A549 (cell line): ENCODE data around the gene HABP2. TPM values are rescaled to one million over a fixed set of nuclear protein-coding genes. Genes with fewer than 3 reads are reported as not detected.
A peak's percentile ranks its signal among the peaks of the same experiment; 100 is the strongest.

Source experiments
- ATAC-seq, 2 experiments: fragments of 200-7000 bp in 1 of 2; fragments of >200 bp in 1 of 2; cut with Nextera tagmentation in 1 of 2; cut with Tn5 transposase in 1 of 2; 3 replicates each; pipeline versions ENCODE4 v1.8.0 to v1.9.1; 2018 to 2020; ENCODE audit warnings: mild to moderate bottlenecking in 1 of 2, moderate library complexity in 1 of 2
- CTCF ChIA-PET: fragments of 300-600 bp; sonication (Branson Sonifier 250); formaldehyde crosslinking; extraction: SDS; loops from one replicate; lab custom pipeline; 2021; ENCODE audit warnings: antibody characterized with exemption, inconsistent platforms; lab: Yijun Ruan, JAX
- POLR2A ChIA-PET: fragments of 350-600 bp; formaldehyde crosslinking; extraction: SDS; loops from one replicate; lab custom pipeline; 2021; ENCODE audit warnings: antibody characterized with exemption, inconsistent platforms; lab: Yijun Ruan, JAX
- DNase-seq, 2 experiments: peaks; one replicate each; pipeline versions ENCODE4 v3.0.0 to v3.0.0-alpha.2; 2011 to 2016; ENCODE audit warnings: low read depth in 1 of 2, low spot score in 1 of 2
- FAIRE-seq: peaks from 2 replicates; lab custom pipeline; 2011; peaks lifted over from hg19 to GRCh38; lab: Jason Lieb, UNC
- H3K27ac ChIP-seq, 2 experiments: fragments of >200 bp; sonication (Bioruptor Twin); formaldehyde crosslinking; 3 replicates each; pipeline ENCODE4 v1.5.1; 2016 to 2017
- H3K4me1 ChIP-seq: fragments of >200 bp; sonication (Bioruptor Twin); formaldehyde crosslinking; 3 replicates; pipeline ENCODE4 v1.6.1; 2016
- H3K4me2 ChIP-seq: fragments of >200 bp; sonication (Bioruptor Twin); formaldehyde crosslinking; 3 replicates; pipeline ENCODE4 v1.6.1; 2016
- H3K4me3 ChIP-seq: fragments of >200 bp; sonication (Bioruptor Twin); formaldehyde crosslinking; 3 replicates; pipeline ENCODE4 v1.5.1; 2016
- H3K9me3 ChIP-seq: fragments of >200 bp; sonication (Bioruptor Twin); formaldehyde crosslinking; 3 replicates; pipeline ENCODE4 v1.6.1; 2016
- CBX2 ChIP-seq: fragments of 200-600 bp; sonication (generic); IDR thresholded peaks from 2 replicates; pipeline ENCODE4 v1.6.1; 2016; ENCODE audit warnings: low read depth, mild to moderate bottlenecking, borderline replicate concordance
- CHD2 ChIP-seq: fragments of 150-350 bp; IDR thresholded peaks from 2 replicates; pipeline ENCODE4 v1.6.1; 2014; ENCODE audit warnings: low read length; ENCODE audit not compliant: partially characterized antibody
- EHF ChIP-seq: fragments of 250-450 bp; sonication (Bioruptor Pico); IDR thresholded peaks from 2 replicates; pipeline ENCODE4 v1.5.0; 2020; ENCODE audit warnings: mild to moderate bottlenecking
- EHMT2 ChIP-seq: fragments of 200-600 bp; sonication (generic); IDR thresholded peaks from 2 replicates; pipeline ENCODE4 v1.6.1; 2016; ENCODE audit warnings: antibody characterized with exemption, low read depth, mild to moderate bottlenecking, moderate library complexity
- EP300 ChIP-seq, 2 experiments: fragments of >200 bp; sonication (Bioruptor Twin); formaldehyde crosslinking; IDR thresholded peaks; 2 replicates in 1 of 2; 3 replicates in 1 of 2; pipeline ENCODE4 v1.6.1; 2016 to 2017
- FOSB ChIP-seq: fragments of 250-450 bp; sonication (Bioruptor Pico); IDR thresholded peaks from 2 replicates; pipeline ENCODE4 v1.5.0; 2020; ENCODE audit warnings: mild to moderate bottlenecking, moderate library complexity
- FOSL2 ChIP-seq, 2 experiments: fragments of 450-650 bp in 1 of 2; fragments of >200 bp in 1 of 2; sonication (Bioruptor Twin) in 1 of 2; formaldehyde crosslinking; IDR thresholded peaks; 2 replicates each; pipeline versions ENCODE4 v1.5.0 to v1.6.1; 2016 to 2020; ENCODE audit warnings: mild to moderate bottlenecking in 1 of 2, moderate library complexity in 1 of 2
- FOXS1 ChIP-seq: fragments of 250-450 bp; sonication (Bioruptor Pico); IDR thresholded peaks from 2 replicates; pipeline ENCODE4 v1.5.0; 2020; ENCODE audit warnings: mild to moderate bottlenecking, moderate library complexity
- HDAC2 ChIP-seq: fragments of 200-600 bp; sonication (generic); IDR thresholded peaks from 2 replicates; pipeline ENCODE4 v1.6.1; 2016
- HEYL ChIP-seq: fragments of 250-450 bp; sonication (Bioruptor Pico); IDR thresholded peaks from 2 replicates; pipeline ENCODE4 v1.8.0; 2021; ENCODE audit warnings: mild to moderate bottlenecking, moderate library complexity
- HOXB13 ChIP-seq: fragments of 250-450 bp; sonication (Bioruptor Pico); IDR thresholded peaks from 2 replicates; pipeline ENCODE4 v1.5.0; 2020; ENCODE audit warnings: low read depth, mild to moderate bottlenecking, moderate library complexity
- JUN ChIP-seq, 2 experiments: fragments of >200 bp; sonication (Bioruptor Twin); formaldehyde crosslinking; IDR thresholded peaks; 2 replicates in 1 of 2; 3 replicates in 1 of 2; pipeline ENCODE4 v1.6.1; 2016 to 2017
- KDM1A ChIP-seq: fragments of 200-600 bp; sonication (generic); IDR thresholded peaks from 2 replicates; pipeline ENCODE4 v1.6.1; 2016; ENCODE audit warnings: low read depth, mild to moderate bottlenecking
- MYC ChIP-seq: IDR thresholded peaks from 2 replicates; pipeline ENCODE4 v1.6.1; 2012; ENCODE audit warnings: mild to moderate bottlenecking, inconsistent platforms, low read length, improper control_type of control experiment, borderline replicate concordance
- NFE2L2 ChIP-seq: fragments of 150-350 bp; conservative IDR thresholded peaks from 2 replicates; pipeline ENCODE4 v1.6.1; 2014; ENCODE audit warnings: low read length
- NR3C1 ChIP-seq: fragments of >200 bp; sonication (Bioruptor Twin); formaldehyde crosslinking; IDR thresholded peaks from 3 replicates; pipeline ENCODE4 v1.6.1; 2017
- POLR2AphosphoS2 ChIP-seq: conservative IDR thresholded peaks from 2 replicates; pipeline ENCODE4 v1.6.1; 2012; ENCODE audit warnings: low read length, improper control_type of control experiment, inconsistent platforms
- RNF2 ChIP-seq: fragments of 200-600 bp; sonication (generic); IDR thresholded peaks from 2 replicates; pipeline ENCODE4 v1.6.1; 2016; ENCODE audit warnings: low read depth, mild to moderate bottlenecking, antibody characterized with exemption, moderate library complexity, borderline replicate concordance
- TFCP2L1 ChIP-seq: fragments of 250-450 bp; sonication (Bioruptor Pico); IDR thresholded peaks from 2 replicates; pipeline ENCODE4 v1.5.0; 2021; ENCODE audit warnings: mild to moderate bottlenecking
- ZNF302 ChIP-seq: fragments of 250-450 bp; sonication (Bioruptor Pico); IDR thresholded peaks from 2 replicates; pipeline ENCODE4 v1.9.0; 2021; ENCODE audit warnings: inconsistent platforms, mild to moderate bottlenecking, moderate library complexity
- ZSCAN20 ChIP-seq: fragments of 250-450 bp; sonication (Bioruptor Pico); IDR thresholded peaks from 2 replicates; pipeline ENCODE4 v1.8.0; 2022; ENCODE audit warnings: mild to moderate bottlenecking, moderate library complexity
- WGBS: methylation state at CpG from one replicate; pipeline ENCODE4 v1.1.6; 2017; ENCODE audit errors: missing lambda C conversion rate; 5-methylcytosine and 5-hydroxymethylcytosine counted together
- polyA plus RNA-seq, 4 experiments: library from polyadenylated mRNA; depleted of rRNA in 3 of 4; stranded (reverse); fragments of >200 nt; fragmentation: RNase III in 1 of 4; extraction: RNeasy Plus Mini Kit Qiagen cat#74134 plus additional on column Dnase treatment in 1 of 4; gene quantifications; 2 replicates in 3 of 4; 3 replicates in 1 of 4; pipeline ENCODE4 v1.2.3, GENCODE V29; 2011 to 2017
- TF ChIP-seq, protein P1 (sequence below): fragments of 250-450 bp; sonication (Bioruptor Pico); IDR thresholded peaks from 2 replicates; pipeline ENCODE4 v1.5.0; 2020; ENCODE audit warnings: low read depth, mild to moderate bottlenecking, moderate library complexity
- TF ChIP-seq, protein P2 (sequence below): fragments of >200 bp; sonication (Bioruptor Twin); formaldehyde crosslinking; IDR thresholded peaks from 3 replicates; pipeline ENCODE4 v1.6.1; 2016

The HABP2 gene
- polyA plus RNA-seq, 2 of the 4 experiments (the other 2 are of a cell fraction), result 0.17 to 0.97 TPM

DNA sequence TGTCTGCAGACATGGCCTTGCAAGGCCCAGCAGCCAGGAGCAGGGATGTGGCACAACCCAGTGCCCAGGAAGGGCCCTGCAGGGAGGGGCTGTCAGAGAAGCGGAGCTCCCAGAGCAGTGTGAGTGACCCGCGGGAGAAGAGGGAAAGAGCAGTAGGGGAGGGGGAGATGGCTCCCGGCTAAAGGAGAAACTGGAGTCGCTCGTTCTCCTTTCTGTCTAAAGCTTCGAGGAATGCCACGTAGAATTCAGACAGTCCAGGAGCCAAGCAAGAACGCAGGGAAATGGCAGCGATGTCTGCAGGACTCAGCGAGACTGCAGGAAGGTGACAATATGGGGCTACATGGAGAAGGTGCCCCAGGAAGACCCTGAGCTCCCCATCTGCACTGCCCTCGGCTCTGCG is 22.4 kb upstream of the HABP2 start:
- ChIA-PET POLR2A (no interaction called here), CTCF (interaction anchor here (1.2 to 2.4 kb wide), 2 partner anchors 10 to 1058 kb away, joined by 4 to 14 read pairs; no protein-coding TSS in a partner anchor)
- no peak for TF ChIP-seq ZSCAN20 (CRISPR knock-in tag)
- no peak for TF ChIP-seq ZNF302
- TF ChIP-seq EP300 (IDR thresholded peaks at IDR 0.05), result no peak
- TF ChIP-seq CHD2, result no peak
- TF ChIP-seq HDAC2, result no peak
- TF ChIP-seq RNF2, result no peak
- TF ChIP-seq FOXS1 (CRISPR knock-in tag), result no peak
- no peak for TF ChIP-seq NFE2L2
- TF ChIP-seq, protein P1, sequence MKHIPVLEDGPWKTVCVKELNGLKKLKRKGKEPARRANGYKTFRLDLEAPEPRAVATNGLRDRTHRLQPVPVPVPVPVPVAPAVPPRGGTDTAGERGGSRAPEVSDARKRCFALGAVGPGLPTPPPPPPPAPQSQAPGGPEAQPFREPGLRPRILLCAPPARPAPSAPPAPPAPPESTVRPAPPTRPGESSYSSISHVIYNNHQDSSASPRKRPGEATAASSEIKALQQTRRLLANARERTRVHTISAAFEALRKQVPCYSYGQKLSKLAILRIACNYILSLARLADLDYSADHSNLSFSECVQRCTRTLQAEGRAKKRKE (CRISPR knock-in tag), result no peak
- WGBS, result 76% methylated on average over 13 of the region's 13 CpGs
- DNase-seq (no peak), FAIRE-seq (no peak), ATAC-seq (no peak)
- no peak overlapping the region for H3K4me3 ChIP-seq
- H3K9me3 ChIP-seq, result no peaks in the 10 kb centered on the region
- H3K27ac ChIP-seq, result no peak overlapping the region
- H3K4me1 ChIP-seq, result no peaks in the 10 kb centered on the region
- no peak overlapping the region for H3K4me2 ChIP-seq

DNA sequence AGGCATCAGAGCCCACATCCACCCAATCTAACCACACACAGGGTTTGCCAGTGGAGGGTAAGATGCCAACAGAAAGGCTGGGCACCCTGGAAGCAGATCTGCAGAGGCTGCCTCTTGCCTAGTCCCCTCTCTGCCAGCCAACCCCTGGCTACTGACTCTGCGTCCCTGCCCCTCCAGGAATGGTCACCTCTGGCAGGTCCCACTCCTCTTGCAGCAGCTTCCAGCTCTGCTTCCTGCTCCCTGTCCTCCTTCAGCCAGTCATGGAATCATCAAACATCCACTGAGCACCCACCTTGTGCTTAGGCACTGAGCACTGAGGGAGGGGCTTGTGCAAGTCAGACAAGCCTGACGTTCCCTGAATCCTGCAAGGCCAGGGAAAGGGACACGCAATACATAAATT is 20.1 kb upstream of the HABP2 start:
- Histone ChIP-seq H3K4me2 (no peak overlapping the region), H3K4me3 (no peak overlapping the region), H3K27ac (no peak overlapping the region)
- TF ChIP-seq POLR2AphosphoS2 (no peak), HOXB13 (CRISPR knock-in tag) (no peak), EHMT2 (no peak), KDM1A (no peak), CHD2 (no peak), EHF (CRISPR knock-in tag) (no peak), FOSB (no peak), MYC (no peak), HEYL (CRISPR knock-in tag) (no peak), NFE2L2 (no peak), NR3C1 (no peak), CBX2 (no peak), TFCP2L1 (CRISPR knock-in tag) (no peak)
- TF ChIP-seq, protein P2, sequence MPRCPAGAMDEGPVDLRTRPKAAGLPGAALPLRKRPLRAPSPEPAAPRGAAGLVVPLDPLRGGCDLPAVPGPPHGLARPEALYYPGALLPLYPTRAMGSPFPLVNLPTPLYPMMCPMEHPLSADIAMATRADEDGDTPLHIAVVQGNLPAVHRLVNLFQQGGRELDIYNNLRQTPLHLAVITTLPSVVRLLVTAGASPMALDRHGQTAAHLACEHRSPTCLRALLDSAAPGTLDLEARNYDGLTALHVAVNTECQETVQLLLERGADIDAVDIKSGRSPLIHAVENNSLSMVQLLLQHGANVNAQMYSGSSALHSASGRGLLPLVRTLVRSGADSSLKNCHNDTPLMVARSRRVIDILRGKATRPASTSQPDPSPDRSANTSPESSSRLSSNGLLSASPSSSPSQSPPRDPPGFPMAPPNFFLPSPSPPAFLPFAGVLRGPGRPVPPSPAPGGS, result no peak
- TF ChIP-seq, protein P1 (CRISPR knock-in tag), result no peak
- TF ChIP-seq, all 56 proteins: peak for 0
- H3K9me3 ChIP-seq, result no peaks in the 10 kb centered on the region
- no peak for ATAC-seq
- 84% methylated on average over 3 of the region's 3 CpGs for WGBS
- POLR2A ChIA-PET, result no interaction called here
- DNase-seq, result no peak
- FAIRE-seq, result no peak
- no peaks in the 10 kb centered on the region for H3K4me1 ChIP-seq
- CTCF ChIA-PET, result interaction anchor here (1.4 kb wide), 1 partner anchor 30 kb away, joined by 3 read pairs; no protein-coding TSS in a partner anchor

DNA sequence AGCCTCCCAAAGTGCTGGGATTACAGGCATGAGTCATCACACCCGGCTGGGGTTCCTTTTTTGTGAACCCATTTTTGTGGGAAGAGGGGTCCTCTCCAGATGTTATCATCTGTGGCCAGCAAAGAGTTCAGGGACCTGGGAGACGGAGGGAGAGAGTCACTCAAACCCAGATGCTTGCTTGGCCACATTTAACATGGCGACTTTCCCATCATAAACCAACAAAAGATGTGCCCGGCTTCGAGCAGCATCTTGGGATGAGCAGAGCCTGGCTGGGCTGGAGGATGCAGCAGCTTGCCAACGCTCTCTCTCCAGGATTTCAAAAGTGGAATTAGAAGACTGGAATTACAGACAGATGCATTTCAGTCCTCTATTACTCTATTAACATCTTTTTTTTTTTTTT is 19.1 kb upstream of the HABP2 start:
- Histone ChIP-seq H3K4me2 (no peak overlapping the region), H3K4me3 (no peak overlapping the region), H3K27ac (no peak overlapping the region), H3K4me1 (peaks cover 5% of the 10 kb centered on the region; the same call in 1 of the 3 replicates), H3K9me3 (no peaks in the 10 kb centered on the region)
- no peak for DNase-seq
- no peak for FAIRE-seq
- ATAC-seq, result no peak
- WGBS, result 49% methylated on average over 6 of the region's 6 CpGs
- TF ChIP-seq FOXS1 (CRISPR knock-in tag), result no peak
- TF ChIP-seq MYC, result no peak
- no peak for TF ChIP-seq FOSL2 (IDR thresholded peaks at IDR 0.05)
- TF ChIP-seq FOSL2 (CRISPR knock-in tag; IDR thresholded peaks at IDR 0.05), result 0 out of 2 replicates have a peak, but pooled peaks have one; percentile 9
- TF ChIP-seq JUN (IDR thresholded peaks at IDR 0.05), result no peak
- TF ChIP-seq, all 56 proteins: peak for 1
- ChIA-PET POLR2A (no interaction called here), CTCF (interaction anchor here (1.8 to 2.7 kb wide), 2 partner anchors 13 to 29 kb away, joined by 6 to 17 read pairs; no protein-coding TSS in a partner anchor)
